Germinal center (tissue), 1 donor: ENCODE data around the gene DDI2.

Experiments
- DNase-seq: peaks from one replicate; pipeline ENCODE4 v3.0.0; 2012; ENCODE audit warnings: mixed read lengths, low spot score

DDI2 gene

GRCh38 chr1:15703562-15703961 is 86.3 kb downstream of the DDI2 start:
- DNase-seq: no peak

- no peak for DNase-seq
These were observed 87.4 kb downstream of the DDI2 start for GRCh38 chr1:15704526-15705183.

- DNase-seq: no peak
These were observed 87.9 kb downstream of the DDI2 start for GRCh38 chr1:15705184-15705566.

- DNase-seq: no peak
These were observed 89.5 kb downstream of the DDI2 start for GRCh38 chr1:15706751-15707150.

- no peak for DNase-seq
These were observed 90.1 kb downstream of the DDI2 start for GRCh38 chr1:15707239-15707925.

GRCh38 chr1:15708486-15709137 is 91.4 kb downstream of the DDI2 start:
- no peak for DNase-seq

- no peak for DNase-seq
These were observed 92.0 kb downstream of the DDI2 start for GRCh38 chr1:15709226-15709625.

- no peak for DNase-seq
These were observed 94.9 kb downstream of the DDI2 start for GRCh38 chr1:15712168-15712567.

GRCh38 chr1:15714406-15715136 is 97.3 kb downstream of the DDI2 start:
- DNase-seq: no peak

- DNase-seq: no peak
These were observed 100.3 kb downstream of the DDI2 start for GRCh38 chr1:15717418-15718125.

GRCh38 chr1:15718199-15718601 is 100.9 kb downstream of the DDI2 start:
- DNase-seq: no peak
